Caco-2 (cell line): ENCODE measurements around the gene PIGK. TPM values are rescaled to one million over a fixed set of nuclear protein-coding genes. Genes with fewer than 3 reads are reported as not detected.

Experiments
- BruUV-seq: library from RNA; stranded (reverse); fragments of 400-500 nt; replicated peaks from 2 replicates; lab custom pipeline; 2021; lab: Mats Ljungman, UMichigan
- CTCF ChIA-PET: fragments of 300-600 bp; sonication (Branson Sonifier 250); formaldehyde crosslinking; loops from one replicate; lab custom pipeline; 2022; ENCODE audit warnings: antibody characterized with exemption; lab: Charles Lee
- POLR2A ChIA-PET: fragments of 300-600 bp; sonication (Branson Sonifier 250); formaldehyde crosslinking; loops from one replicate; lab custom pipeline; 2022; ENCODE audit warnings: antibody characterized with exemption; lab: Charles Lee
- DNase-seq, 2 experiments: peaks; one replicate each; pipeline versions ENCODE4 v3.0.0 to v3.0.0-alpha.2; 2020 to 2022
- H3K27me3 ChIP-seq: replicated peaks from 2 replicates; pipeline ENCODE4 v1.6.0; 2011; ENCODE audit warnings: low read length; ENCODE audit not compliant: control insufficient read depth, insufficient read depth
- H3K36me3 ChIP-seq: 2 replicates; pipeline ENCODE4 v1.5.1; 2011; ENCODE audit warnings: low read length; ENCODE audit not compliant: control insufficient read depth, insufficient read depth
- H3K4me1 ChIP-seq: fragments of 250-450 bp; sonication (Bioruptor Pico); 2 replicates; pipeline ENCODE4 v1.5.1; 2020; ENCODE audit warnings: mild to moderate bottlenecking
- H3K4me3 ChIP-seq: 2 replicates; pipeline ENCODE4 v1.5.1; 2011; ENCODE audit warnings: low read depth, mild to moderate bottlenecking, control low read depth, low read length
- H3K9me3 ChIP-seq: fragments of 250-450 bp; sonication (Bioruptor Pico); 2 replicates; pipeline ENCODE4 v1.5.1; 2020; ENCODE audit warnings: mild to moderate bottlenecking, moderate library complexity
- H3K27ac Mint-ChIP-seq: one replicate; pipeline ENCODE4 v1.8.0; 2022; ENCODE audit warnings: mixed read lengths; ENCODE audit not compliant: unreplicated experiment
- H3K27me3 Mint-ChIP-seq: one replicate; pipeline ENCODE4 v1.8.0; 2022; ENCODE audit warnings: mixed read lengths; ENCODE audit not compliant: insufficient read depth, unreplicated experiment
- H3K36me3 Mint-ChIP-seq: one replicate; pipeline ENCODE4 v1.8.0; 2022; ENCODE audit warnings: mild to moderate bottlenecking, mixed read lengths; ENCODE audit not compliant: insufficient read depth, unreplicated experiment
- H3K4me1 Mint-ChIP-seq: one replicate; pipeline ENCODE4 v1.8.0; 2022; ENCODE audit warnings: low read depth, mixed read lengths; ENCODE audit not compliant: unreplicated experiment
- H3K4me3 Mint-ChIP-seq: one replicate; pipeline ENCODE4 v1.8.0; 2022; ENCODE audit warnings: mild to moderate bottlenecking, moderate library complexity, mixed read lengths; ENCODE audit not compliant: unreplicated experiment
- H3K9me3 Mint-ChIP-seq: one replicate; pipeline ENCODE4 v1.8.0; 2022; ENCODE audit warnings: mixed read lengths; ENCODE audit not compliant: unreplicated experiment
- intact Hi-C: fragments of 100-400 bp; cut with micrococcal nuclease; formaldehyde crosslinking; loops from one replicate; pipeline ENCODE4 v1.10.0; 2022; ENCODE audit not compliant: unreplicated experiment
- total RNA-seq: library from RNA; stranded (reverse); gene quantifications from 2 replicates; pipeline ENCODE4 v1.2.3, GENCODE V29; 2022
- TF ChIP-seq, protein P1 (sequence below), 2 experiments: fragments of 200-600 bp in 1 of 2; IDR thresholded peaks; 1 replicate in 1 of 2; 2 replicates in 1 of 2; pipeline versions ENCODE4 v1.5.1 to v1.8.0; 2011 to 2022; ENCODE audit warnings: antibody characterized with exemption in 1 of 2, control low read depth in 1 of 2, inconsistent platforms in 1 of 2, low read depth in 1 of 2, low read length in 1 of 2, mild to moderate bottlenecking in 1 of 2, moderate library complexity in 1 of 2; ENCODE audit not compliant: insufficient read depth in 1 of 2, severe bottlenecking in 1 of 2, unreplicated experiment in 1 of 2

The PIGK gene
- total RNA-seq, 1 experiment from 2014 or later, result 19.7 TPM

GRCh38 chr1:77202751-77203150 lies 16.5 kb downstream of the PIGK start:
- no peak overlapping the region for H3K4me3 Mint-ChIP-seq
- intact Hi-C loops, result no loop called here
- peak overlapping the region; percentile 40 for H3K27ac Mint-ChIP-seq
- CTCF ChIA-PET, result no interaction called here
- Histone ChIP-seq H3K9me3 (peaks cover 6% of the 10 kb centered on the region; the same call in 1 of the 2 replicates), H3K4me3 (no peak overlapping the region), H3K4me1 (0 out of 2 replicates have a peak, but pooled peaks cover 6% of the 10 kb centered on the region), H3K27me3 (no peaks in the 10 kb centered on the region), H3K36me3 (no peaks in the 10 kb centered on the region)
- POLR2A ChIA-PET, result no interaction called here
- DNase-seq, result no peak
- BruUV-seq, result no TSS peak
- no peaks in the 10 kb centered on the region for H3K27me3 Mint-ChIP-seq
- TF ChIP-seq, protein P1, sequence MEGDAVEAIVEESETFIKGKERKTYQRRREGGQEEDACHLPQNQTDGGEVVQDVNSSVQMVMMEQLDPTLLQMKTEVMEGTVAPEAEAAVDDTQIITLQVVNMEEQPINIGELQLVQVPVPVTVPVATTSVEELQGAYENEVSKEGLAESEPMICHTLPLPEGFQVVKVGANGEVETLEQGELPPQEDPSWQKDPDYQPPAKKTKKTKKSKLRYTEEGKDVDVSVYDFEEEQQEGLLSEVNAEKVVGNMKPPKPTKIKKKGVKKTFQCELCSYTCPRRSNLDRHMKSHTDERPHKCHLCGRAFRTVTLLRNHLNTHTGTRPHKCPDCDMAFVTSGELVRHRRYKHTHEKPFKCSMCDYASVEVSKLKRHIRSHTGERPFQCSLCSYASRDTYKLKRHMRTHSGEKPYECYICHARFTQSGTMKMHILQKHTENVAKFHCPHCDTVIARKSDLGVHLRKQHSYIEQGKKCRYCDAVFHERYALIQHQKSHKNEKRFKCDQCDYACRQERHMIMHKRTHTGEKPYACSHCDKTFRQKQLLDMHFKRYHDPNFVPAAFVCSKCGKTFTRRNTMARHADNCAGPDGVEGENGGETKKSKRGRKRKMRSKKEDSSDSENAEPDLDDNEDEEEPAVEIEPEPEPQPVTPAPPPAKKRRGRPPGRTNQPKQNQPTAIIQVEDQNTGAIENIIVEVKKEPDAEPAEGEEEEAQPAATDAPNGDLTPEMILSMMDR (IDR thresholded peaks at IDR 0.05; ENCODE audit: insufficient read depth in 1 of 2, low read depth in 1 of 2, low read length in 1 of 2, severe bottlenecking in 1 of 2, unreplicated experiment in 1 of 2), result no peak
- H3K4me1 Mint-ChIP-seq, result peaks cover 11% of the 10 kb centered on the region
- no peaks in the 10 kb centered on the region for H3K36me3 Mint-ChIP-seq
- peaks cover 12% of the 10 kb centered on the region for H3K9me3 Mint-ChIP-seq

DNA sequence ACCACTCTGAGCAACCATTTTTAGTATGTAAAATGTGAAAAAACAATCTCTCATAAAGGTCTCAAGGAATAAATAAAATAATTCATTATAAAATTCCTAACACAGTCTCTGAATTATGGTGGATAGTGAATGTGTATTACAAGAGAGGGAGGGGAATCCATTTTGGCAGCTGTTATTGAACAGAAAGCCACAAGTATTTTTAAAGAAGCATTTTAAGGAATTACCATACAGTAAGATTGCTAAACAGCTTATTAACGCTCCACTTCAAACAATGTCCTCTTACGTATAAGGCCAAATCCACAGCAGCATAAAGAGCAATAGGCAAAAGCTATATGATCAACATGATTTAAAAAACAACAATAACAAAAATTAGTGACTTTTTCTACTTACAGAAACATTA lies 18.4 kb downstream of the PIGK start:
- no TSS peak for BruUV-seq
- no peak overlapping the region for H3K4me3 Mint-ChIP-seq
- intact Hi-C loops, result no loop called here
- Histone ChIP-seq H3K9me3 (peaks cover 6% of the 10 kb centered on the region; the same call in 1 of the 2 replicates), H3K4me3 (no peak overlapping the region), H3K27me3 (no peaks in the 10 kb centered on the region), H3K4me1 (0 out of 2 replicates have a peak, but pooled peaks cover 6% of the 10 kb centered on the region), H3K36me3 (no peaks in the 10 kb centered on the region)
- peaks cover 12% of the 10 kb centered on the region for H3K9me3 Mint-ChIP-seq
- no peaks in the 10 kb centered on the region for H3K36me3 Mint-ChIP-seq
- POLR2A ChIA-PET, result no interaction called here
- H3K4me1 Mint-ChIP-seq, result peaks cover 11% of the 10 kb centered on the region
- no peak for DNase-seq
- no peaks in the 10 kb centered on the region for H3K27me3 Mint-ChIP-seq
- no peak overlapping the region for H3K27ac Mint-ChIP-seq
- TF ChIP-seq, protein P1 (IDR thresholded peaks at IDR 0.05; ENCODE audit: insufficient read depth in 1 of 2, low read depth in 1 of 2, low read length in 1 of 2, severe bottlenecking in 1 of 2, unreplicated experiment in 1 of 2), result no peak
- CTCF ChIA-PET, result no interaction called here

- POLR2A ChIA-PET, result no interaction called here
- Histone ChIP-seq H3K4me3 (no peak overlapping the region), H3K9me3 (peaks cover 6% of the 10 kb centered on the region; the same call in 1 of the 2 replicates), H3K4me1 (0 out of 2 replicates have a peak, but pooled peaks cover 6% of the 10 kb centered on the region), H3K27me3 (no peaks in the 10 kb centered on the region), H3K36me3 (no peaks in the 10 kb centered on the region)
- Mint-ChIP-seq H3K4me3 (no peak overlapping the region), H3K27me3 (no peaks in the 10 kb centered on the region), H3K4me1 (peaks cover 11% of the 10 kb centered on the region), H3K36me3 (no peaks in the 10 kb centered on the region), H3K27ac (no peak overlapping the region), H3K9me3 (peaks cover 12% of the 10 kb centered on the region)
- no peak for DNase-seq
- intact Hi-C loops, result no loop called here
- TF ChIP-seq, protein P1 (IDR thresholded peaks at IDR 0.05; ENCODE audit: insufficient read depth in 1 of 2, low read depth in 1 of 2, low read length in 1 of 2, severe bottlenecking in 1 of 2, unreplicated experiment in 1 of 2), result no peak
- CTCF ChIA-PET, result no interaction called here
- BruUV-seq, result no TSS peak
These were observed 18.9 kb downstream of the PIGK start for GRCh38 chr1:77200293-77200692.
